Fibroblast of the aortic adventitia (primary cell): ENCODE results near the gene MAP2K2. TPM values are rescaled to one million over a fixed set of nuclear protein-coding genes. Genes with fewer than 3 reads are reported as not detected.
"Not testable (repeated sequence)": the region's sequence is repeated elsewhere in the genome, so short reads cannot be mapped to it uniquely, and the experiment has no call there.

Source experiments
- DNase-seq: peaks from one replicate; pipeline ENCODE4 v3.0.0-alpha.2; 2010; ENCODE audit warnings: low read depth
- H3K4me3 ChIP-seq: 2 replicates; pipeline ENCODE4 v1.5.1; 2011; ENCODE audit warnings: low read depth, mild to moderate bottlenecking, control low read depth, low read length, moderate library complexity
- CTCF ChIP-seq: IDR thresholded peaks from 2 replicates; pipeline ENCODE4 v1.5.1; 2011; ENCODE audit warnings: mild to moderate bottlenecking, low read length, control low read depth, inconsistent platforms; ENCODE audit not compliant: insufficient read depth
- total RNA-seq: library from RNA; depleted of rRNA; stranded (reverse); fragments of >200 nt; gene quantifications from 2 replicates; pipeline ENCODE4 v1.2.3, GENCODE V29; 2012; ENCODE audit warnings: low replicate concordance

The MAP2K2 gene
- total RNA-seq = 177 and 215 TPM in 2 replicates

DNA sequence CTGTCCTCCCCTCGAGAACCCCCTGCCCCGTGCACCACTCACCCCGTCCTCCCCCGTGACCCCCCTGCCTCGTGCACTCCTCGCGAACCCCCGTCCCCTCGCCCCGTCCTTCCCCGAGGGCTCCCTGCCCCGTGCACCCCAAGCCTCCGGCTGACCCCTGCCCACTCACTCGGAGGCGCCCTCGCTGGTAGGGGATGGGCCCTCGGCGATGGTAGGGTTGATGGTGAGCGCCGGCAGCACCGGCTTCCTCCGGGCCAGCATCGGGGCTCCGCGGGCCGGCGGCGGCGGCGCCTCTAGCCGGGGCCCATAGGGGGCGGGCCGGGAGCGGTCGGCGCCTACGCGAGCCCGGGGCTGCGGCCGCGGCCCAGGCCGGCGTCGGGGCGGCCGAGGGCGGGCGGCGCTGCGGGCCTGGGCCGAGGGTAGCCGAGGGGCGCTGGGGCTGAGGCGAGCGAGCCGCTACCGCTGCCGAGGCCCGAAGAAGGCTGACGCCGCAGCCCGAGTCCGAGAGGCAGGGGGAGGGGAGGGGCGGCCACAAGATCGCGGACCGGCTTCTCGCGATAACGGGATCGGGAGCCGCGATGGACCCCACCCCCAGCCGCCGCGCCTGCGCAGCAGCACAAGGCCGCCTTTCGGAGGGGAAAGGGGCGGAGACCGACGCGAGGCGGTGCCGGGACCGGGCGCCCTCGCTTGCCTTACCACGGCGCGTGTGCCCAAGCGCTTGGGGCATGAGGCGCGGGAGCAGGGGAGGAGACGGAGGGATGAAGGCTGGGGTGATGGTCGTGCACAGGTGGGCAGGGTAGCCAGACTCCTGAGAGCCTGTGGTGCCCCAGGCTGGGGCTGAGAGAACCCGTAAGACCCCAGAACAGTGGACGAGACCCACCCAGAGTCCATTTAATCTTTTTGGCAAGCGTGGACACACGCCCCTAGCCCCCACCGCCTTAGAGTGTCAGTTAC, at the start of gene MAP2K2:
TSS of gene MAP2K2 (minus strand) at position 508 of the 954 bp plus-strand sequence. CDS start at position 261, 247 bp downstream.
- H3K4me3 ChIP-seq = peak within 1 kb of the TSS; percentile 83
- TF ChIP-seq CTCF = no peak
- DNase-seq = peak; percentile 89

- peak; percentile 22 for DNase-seq
- TF ChIP-seq CTCF = no peak
- no peak overlapping the region for H3K4me3 ChIP-seq
Measured at GRCh38 chr19:4172861-4173473, 49.0 kb upstream of the MAP2K2 start.

- no peak for TF ChIP-seq CTCF
- H3K4me3 ChIP-seq = no peak overlapping the region
- DNase-seq = no peak
Measured at GRCh38 chr19:4171676-4172075, 47.8 kb upstream of the MAP2K2 start.

DNA sequence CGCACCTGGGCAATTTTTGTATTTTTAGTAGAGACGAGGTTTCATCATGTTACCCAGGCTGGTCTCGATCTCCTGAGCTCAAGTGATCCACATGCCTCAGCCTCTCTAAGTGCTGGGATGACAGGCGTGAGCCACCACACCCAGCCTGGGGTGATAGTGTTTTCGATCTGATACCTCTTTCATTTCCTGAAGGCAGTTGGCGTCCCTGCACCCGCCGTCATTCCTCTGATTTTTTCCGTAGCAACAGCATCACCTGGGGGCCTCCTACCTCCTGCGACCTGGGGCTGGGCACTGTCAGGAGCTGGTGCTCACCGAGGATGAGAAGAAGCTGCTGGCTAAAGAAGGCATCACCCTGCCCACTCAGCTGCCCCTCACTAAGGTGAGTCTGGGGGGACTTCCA, 40.3 kb upstream of the MAP2K2 start:
- H3K4me3 ChIP-seq = no peak overlapping the region
- DNase-seq = no peak
- no peak for TF ChIP-seq CTCF

- H3K4me3 ChIP-seq = no peak overlapping the region
- TF ChIP-seq CTCF = no peak
- DNase-seq = no peak
Measured at GRCh38 chr19:4161415-4162077, 37.6 kb upstream of the MAP2K2 start.

GRCh38 chr19:4157971-4158370, 34.0 kb upstream of the MAP2K2 start:
- not testable (repeated sequence) for DNase-seq, H3K4me3 ChIP-seq

GRCh38 chr19:4157164-4157563, 33.2 kb upstream of the MAP2K2 start:
- DNase-seq = no peak
- no peak for TF ChIP-seq CTCF
- no peak overlapping the region for H3K4me3 ChIP-seq
